ENCODE measurements around the gene CDK3. TPM values are rescaled to one million over a fixed set of nuclear protein-coding genes. Genes with fewer than 3 reads are reported as not detected.
"Not testable (repeated sequence)": the region's sequence is repeated elsewhere in the genome, so short reads cannot be mapped to it uniquely, and the experiment has no call there.

CDK3 gene
- total RNA-seq (1 to 10 TPM; 3.5 to 7.2 TPM), polyA plus RNA-seq (10 to 100 TPM in 1 of 2 donors, 1 to 10 TPM in 1; 3.9 to 24.0 TPM)
- long read RNA-seq, donor 1, partial matches to known transcripts = 0 of 2 reads
- long read RNA-seq, donor 1, other reads (novel, unspliced or antisense) = 0 of 2 reads
- long read RNA-seq, donor 2 = 0 reads

DNA sequence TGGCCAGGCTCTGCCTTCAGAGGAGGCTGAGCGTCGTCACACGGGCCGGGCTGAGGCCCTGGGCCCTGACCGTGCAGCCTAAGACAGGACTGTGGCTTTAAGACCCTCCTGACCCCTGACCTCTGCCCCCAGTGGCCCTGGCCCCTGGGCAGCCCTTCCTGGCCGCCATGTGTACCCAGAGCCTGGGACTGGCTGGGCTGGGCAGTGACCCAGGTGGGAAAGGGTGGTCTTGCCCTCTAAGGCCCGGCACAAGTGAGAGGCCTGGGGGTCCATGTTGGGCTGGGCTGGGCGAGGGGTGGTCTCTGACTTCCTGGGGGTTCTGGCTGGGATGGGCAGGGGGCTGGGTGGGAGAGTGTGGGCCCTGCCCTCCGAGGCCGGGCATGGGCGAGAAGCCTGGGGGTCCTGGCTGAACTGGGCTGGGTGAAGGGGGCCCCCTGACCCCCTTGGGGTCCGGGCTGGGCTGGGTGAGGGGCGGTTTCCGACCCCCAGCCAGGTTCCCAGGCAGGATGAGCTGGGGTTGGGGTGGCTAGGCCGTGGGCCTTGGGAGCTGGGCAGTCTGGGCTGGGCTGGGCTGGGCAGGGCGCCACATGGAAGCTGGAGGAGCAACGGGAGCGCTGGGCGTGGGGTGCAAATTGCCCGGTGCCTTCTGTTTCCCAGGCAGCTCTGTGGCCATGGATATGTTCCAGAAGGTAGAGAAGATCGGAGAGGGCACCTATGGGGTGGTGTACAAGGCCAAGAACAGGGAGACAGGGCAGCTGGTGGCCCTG lies at the start of gene CDK3:
TSS of gene CDK3 (plus strand) at position 101 of the 767 bp plus-strand sequence. CDS start at position 672, 571 bp downstream.
- intact Hi-C loops (cut with DNase I) = loop anchor here in 1 of 2 donors (5.0 kb wide), 1 partner anchor 94 kb away; no protein-coding TSS in a partner anchor
- ATAC-seq (ENCODE audit: low FRiP score) (no peak), DNase-seq (no peak)
- H3K4me3 ChIP-seq (ENCODE audit: low read length in 2 of 2) = no peak within 1 kb of the TSS
- H3K4me1 ChIP-seq (ENCODE audit: control insufficient read depth in 1 of 2, insufficient read depth in 2 of 2, low read length in 2 of 2) = no peaks in the 10 kb centered on the region
- H3K9me3 ChIP-seq (ENCODE audit: control insufficient read depth, low read length) = no peaks in the 10 kb centered on the region
- H3K27ac ChIP-seq (ENCODE audit: low read depth in 1 of 2, low read length in 2 of 2) = no peak within 1 kb of the TSS
- no peaks in the 10 kb centered on the region for H3K27me3 ChIP-seq (ENCODE audit: control insufficient read depth in 1 of 2, insufficient read depth in 2 of 2, low read length in 1 of 2)
- H3K36me3 ChIP-seq (ENCODE audit: control insufficient read depth in 1 of 2, insufficient read depth in 2 of 2, low read length in 1 of 2) = peaks cover 0 to 1% of the 10 kb centered on the region in 2 donors
- WGBS, 2 donors = 82 to 88% methylated on average over 19 to 21 of the region's 21 CpGs

DNA sequence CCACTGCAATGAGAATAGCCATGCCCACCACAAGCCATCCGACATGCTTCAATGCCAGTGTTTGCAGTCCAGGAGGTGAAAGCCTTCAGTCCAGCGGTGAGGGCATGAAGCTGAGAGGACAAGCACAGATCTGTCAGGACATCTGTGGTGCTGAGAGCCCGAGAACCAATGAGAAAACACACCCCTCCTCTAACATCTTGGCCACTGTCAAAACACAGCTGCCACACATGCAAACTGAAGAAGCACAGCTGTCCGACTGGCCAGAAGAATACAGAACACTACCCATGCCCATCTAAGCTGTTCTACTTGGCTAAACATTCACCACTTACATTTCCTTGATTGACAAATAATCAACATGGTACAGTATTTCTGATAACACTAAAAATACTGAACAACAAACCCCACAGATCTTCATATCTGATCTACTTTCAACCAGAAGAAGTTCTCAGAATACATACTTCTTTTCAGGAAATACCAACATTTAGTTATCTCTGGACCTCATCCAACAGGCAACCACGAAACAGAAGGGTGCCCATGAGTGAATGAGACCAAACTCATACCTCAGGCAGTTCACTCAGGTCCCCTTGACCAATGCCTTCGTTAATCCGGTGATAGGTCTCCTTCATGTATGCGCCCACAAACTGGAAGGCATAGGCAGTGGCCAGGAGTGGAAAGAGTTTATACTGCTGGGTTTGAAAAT lies 49.6 kb upstream of the CDK3 start:
- Histone ChIP-seq H3K36me3 (ENCODE audit: control insufficient read depth in 1 of 2, insufficient read depth in 2 of 2, low read length in 1 of 2) (peaks cover 0 to 18% of the 10 kb centered on the region in 2 donors), H3K9me3 (ENCODE audit: control insufficient read depth, low read length) (no peaks in the 10 kb centered on the region), H3K27ac (ENCODE audit: low read depth in 1 of 2, low read length in 2 of 2) (no peak overlapping the region), H3K27me3 (ENCODE audit: control insufficient read depth in 1 of 2, insufficient read depth in 2 of 2, low read length in 1 of 2) (no peaks in the 10 kb centered on the region), H3K4me1 (ENCODE audit: control insufficient read depth in 1 of 2, insufficient read depth in 2 of 2, low read length in 2 of 2) (no peaks in the 10 kb centered on the region), H3K4me3 (ENCODE audit: low read length in 2 of 2) (no peak overlapping the region)
- ATAC-seq (ENCODE audit: low FRiP score) (no peak), DNase-seq (no peak)
- intact Hi-C loops (cut with DNase I) = no loop called here
- WGBS, 2 donors = 75% methylated on average over 8 of the region's 8 CpGs

GRCh38 chr17:75959051-75959838 lies 41.4 kb upstream of the CDK3 start:
- WGBS, 2 donors = 45 to 56% methylated on average over 8 of the region's 8 CpGs
- no peak for ATAC-seq (ENCODE audit: low FRiP score)
- H3K27ac ChIP-seq (ENCODE audit: low read depth in 1 of 2, low read length in 2 of 2) = no peak overlapping the region

DNA sequence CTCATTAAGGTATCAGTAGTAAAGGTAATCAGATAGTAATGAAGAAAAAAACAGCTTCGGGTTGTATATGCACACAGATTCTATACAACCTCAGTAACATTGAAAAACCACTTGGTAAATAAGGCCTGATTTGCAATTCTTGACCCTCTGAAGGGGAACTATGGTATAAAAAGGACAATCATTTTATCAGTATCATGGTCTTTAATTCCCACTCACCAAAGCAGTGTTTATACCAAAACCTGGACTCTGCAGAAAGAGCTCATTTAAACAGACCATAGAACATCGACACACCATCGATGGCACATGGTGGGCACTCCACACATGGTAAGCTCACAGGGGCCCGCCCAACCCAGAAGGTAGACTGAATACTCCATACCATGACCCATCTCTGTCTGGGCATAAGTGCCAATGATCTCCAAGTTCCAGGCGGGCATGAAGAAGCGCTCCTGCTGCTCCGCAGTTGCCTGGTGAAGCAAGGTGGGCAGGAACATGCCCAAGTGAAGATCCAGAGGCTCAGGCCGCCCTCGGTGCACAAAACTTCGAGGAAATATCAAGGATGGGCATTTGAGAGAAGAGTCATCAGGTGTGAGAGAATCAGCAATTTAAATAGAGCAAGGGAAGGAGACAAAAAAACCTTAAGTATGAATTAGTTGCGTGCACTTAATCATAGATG lies 40.7 kb upstream of the CDK3 start:
- intact Hi-C loops (cut with DNase I) = no loop called here
- no peaks in the 10 kb centered on the region for H3K4me1 ChIP-seq (ENCODE audit: control insufficient read depth in 1 of 2, insufficient read depth in 2 of 2, low read length in 2 of 2)
- peaks cover 0 to 5% of the 10 kb centered on the region in 2 donors for H3K36me3 ChIP-seq (ENCODE audit: control insufficient read depth in 1 of 2, insufficient read depth in 2 of 2, low read length in 1 of 2)
- DNase-seq (no peak), ATAC-seq (ENCODE audit: low FRiP score) (no peak)
- no peaks in the 10 kb centered on the region for H3K9me3 ChIP-seq (ENCODE audit: control insufficient read depth, low read length)
- H3K27me3 ChIP-seq (ENCODE audit: control insufficient read depth in 1 of 2, insufficient read depth in 2 of 2, low read length in 1 of 2) = no peaks in the 10 kb centered on the region
- no peak overlapping the region for H3K27ac ChIP-seq (ENCODE audit: low read depth in 1 of 2, low read length in 2 of 2)
- WGBS, 2 donors = 94 to 95% methylated on average over 11 of the region's 11 CpGs
- H3K4me3 ChIP-seq (ENCODE audit: low read length in 2 of 2) = no peak overlapping the region

More at GRCh38 chr17:75959051-75959838, 41.4 kb upstream of the CDK3 start:
- no peak for DNase-seq
- Histone ChIP-seq H3K4me1 (ENCODE audit: control insufficient read depth in 1 of 2, insufficient read depth in 2 of 2, low read length in 2 of 2) (no peaks in the 10 kb centered on the region), H3K36me3 (ENCODE audit: control insufficient read depth in 1 of 2, insufficient read depth in 2 of 2, low read length in 1 of 2) (peaks cover 0 to 5% of the 10 kb centered on the region in 2 donors), H3K9me3 (ENCODE audit: control insufficient read depth, low read length) (no peaks in the 10 kb centered on the region), H3K4me3 (ENCODE audit: low read length in 2 of 2) (no peak overlapping the region), H3K27me3 (ENCODE audit: control insufficient read depth in 1 of 2, insufficient read depth in 2 of 2, low read length in 1 of 2) (no peaks in the 10 kb centered on the region)
- intact Hi-C loops (cut with DNase I) = no loop called here

DNA sequence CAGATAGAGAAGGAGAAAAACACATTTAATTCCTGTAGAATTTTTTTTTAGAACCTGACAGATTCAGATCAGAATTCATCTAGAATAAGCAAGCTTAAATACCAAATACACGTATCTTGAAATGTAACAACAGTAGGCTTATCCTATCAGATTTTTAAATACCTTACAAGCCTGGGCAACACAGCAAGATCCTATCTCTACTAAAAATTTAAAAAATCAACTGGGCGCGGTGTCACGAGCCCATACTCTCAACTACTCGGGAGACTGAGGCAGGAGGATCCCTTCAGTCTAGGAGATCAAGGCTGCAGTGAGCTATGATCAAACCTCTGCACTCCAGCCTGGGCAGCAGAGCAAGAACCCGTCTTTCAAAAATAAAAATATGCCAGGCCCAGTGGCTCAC lies 35.2 kb upstream of the CDK3 start:
- DNase-seq (no peak), ATAC-seq (ENCODE audit: low FRiP score) (no peak)
- no peaks in the 10 kb centered on the region for H3K36me3 ChIP-seq (ENCODE audit: control insufficient read depth in 1 of 2, insufficient read depth in 2 of 2, low read length in 1 of 2)
- H3K27me3 ChIP-seq (ENCODE audit: control insufficient read depth in 1 of 2, insufficient read depth in 2 of 2, low read length in 1 of 2) = no peaks in the 10 kb centered on the region
- no peak overlapping the region for H3K4me3 ChIP-seq (ENCODE audit: low read length in 2 of 2)
- H3K4me1 ChIP-seq (ENCODE audit: control insufficient read depth in 1 of 2, insufficient read depth in 2 of 2, low read length in 2 of 2) = no peaks in the 10 kb centered on the region
- no peaks in the 10 kb centered on the region for H3K9me3 ChIP-seq (ENCODE audit: control insufficient read depth, low read length)
- intact Hi-C loops (cut with DNase I) = no loop called here
- no peak overlapping the region for H3K27ac ChIP-seq (ENCODE audit: low read depth in 1 of 2, low read length in 2 of 2)
- 88% methylated on average over 6 of the region's 6 CpGs for WGBS, 2 donors

GRCh38 chr17:75969044-75969443 lies 31.6 kb upstream of the CDK3 start:
- H3K4me1 ChIP-seq (ENCODE audit: control insufficient read depth in 1 of 2, insufficient read depth in 2 of 2, low read length in 2 of 2); H3K27ac ChIP-seq (ENCODE audit: low read depth in 1 of 2, low read length in 2 of 2); ATAC-seq (ENCODE audit: low FRiP score); H3K36me3 ChIP-seq (ENCODE audit: control insufficient read depth in 1 of 2, insufficient read depth in 2 of 2, low read length in 1 of 2); H3K4me3 ChIP-seq (ENCODE audit: low read length in 2 of 2); H3K27me3 ChIP-seq (ENCODE audit: control insufficient read depth in 1 of 2, insufficient read depth in 2 of 2, low read length in 1 of 2); DNase-seq; intact Hi-C loops (cut with DNase I); H3K9me3 ChIP-seq (ENCODE audit: control insufficient read depth, low read length): not testable (repeated sequence)
- WGBS, 2 donors = 86 to 95% methylated on average over 10 of the region's 10 CpGs

DNA sequence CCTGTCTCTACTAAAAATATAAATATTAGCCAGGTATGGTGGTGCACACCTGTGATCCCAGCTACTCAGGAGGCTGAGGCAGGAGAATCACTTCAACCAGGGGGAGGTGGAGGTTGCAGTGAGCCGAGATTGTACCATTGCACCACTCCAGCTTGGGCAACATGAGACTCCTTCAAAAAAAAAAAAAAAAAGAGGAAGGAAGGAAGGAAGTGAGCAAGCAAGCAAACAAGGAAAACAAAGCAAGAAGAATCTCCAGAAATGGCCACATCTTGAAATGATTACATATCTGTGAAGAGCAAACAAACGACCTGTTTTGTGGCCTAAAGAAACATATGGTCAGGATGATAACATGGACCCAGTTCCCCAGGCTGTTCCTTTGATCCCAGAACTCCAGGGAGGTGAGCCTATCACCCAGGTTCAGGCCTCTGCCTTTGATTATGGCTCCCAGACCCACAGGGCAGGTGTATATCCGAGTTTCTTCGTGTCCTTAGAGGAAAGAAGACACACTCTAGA lies 30.6 kb upstream of the CDK3 start:
- no peak overlapping the region for H3K27ac ChIP-seq (ENCODE audit: low read depth in 1 of 2, low read length in 2 of 2)
- H3K9me3 ChIP-seq (ENCODE audit: control insufficient read depth, low read length) = no peaks in the 10 kb centered on the region
- 72 to 82% methylated on average over 4 of the region's 4 CpGs for WGBS, 2 donors
- H3K36me3 ChIP-seq (ENCODE audit: control insufficient read depth in 1 of 2, insufficient read depth in 2 of 2, low read length in 1 of 2) = no peaks in the 10 kb centered on the region
- no peaks in the 10 kb centered on the region for H3K4me1 ChIP-seq (ENCODE audit: control insufficient read depth in 1 of 2, insufficient read depth in 2 of 2, low read length in 2 of 2)
- H3K27me3 ChIP-seq (ENCODE audit: control insufficient read depth in 1 of 2, insufficient read depth in 2 of 2, low read length in 1 of 2) = no peaks in the 10 kb centered on the region
- intact Hi-C loops (cut with DNase I) = no loop called here
- DNase-seq = no peak
- H3K4me3 ChIP-seq (ENCODE audit: low read length in 2 of 2) = no peak overlapping the region
- ATAC-seq (ENCODE audit: low FRiP score) = no peak

- ATAC-seq (ENCODE audit: low FRiP score) (no peak), DNase-seq (no peak)
- no peaks in the 10 kb centered on the region for H3K36me3 ChIP-seq (ENCODE audit: control insufficient read depth in 1 of 2, insufficient read depth in 2 of 2, low read length in 1 of 2)
- H3K27ac ChIP-seq (ENCODE audit: low read depth in 1 of 2, low read length in 2 of 2) = no peak overlapping the region
- 85 to 86% methylated on average over 7 of the region's 7 CpGs for WGBS, 2 donors
- H3K27me3 ChIP-seq (ENCODE audit: control insufficient read depth in 1 of 2, insufficient read depth in 2 of 2, low read length in 1 of 2) = no peaks in the 10 kb centered on the region
- H3K4me1 ChIP-seq (ENCODE audit: control insufficient read depth in 1 of 2, insufficient read depth in 2 of 2, low read length in 2 of 2) = no peaks in the 10 kb centered on the region
- intact Hi-C loops (cut with DNase I) = no loop called here
- H3K4me3 ChIP-seq (ENCODE audit: low read length in 2 of 2) = no peak overlapping the region
- H3K9me3 ChIP-seq (ENCODE audit: control insufficient read depth, low read length) = no peaks in the 10 kb centered on the region
Observed at GRCh38 chr17:75970626-75971025, 30.0 kb upstream of the CDK3 start.

Data from aorta (tissue), 5 donors.